Activated gamma-delta T cell (primary cell): ENCODE results near the gene ACTR3C.

Source experiments
- DNase-seq: peaks from one replicate; lab custom pipeline; 2025; lab: John Stamatoyannopoulos, UW

Gene ACTR3C

DNA sequence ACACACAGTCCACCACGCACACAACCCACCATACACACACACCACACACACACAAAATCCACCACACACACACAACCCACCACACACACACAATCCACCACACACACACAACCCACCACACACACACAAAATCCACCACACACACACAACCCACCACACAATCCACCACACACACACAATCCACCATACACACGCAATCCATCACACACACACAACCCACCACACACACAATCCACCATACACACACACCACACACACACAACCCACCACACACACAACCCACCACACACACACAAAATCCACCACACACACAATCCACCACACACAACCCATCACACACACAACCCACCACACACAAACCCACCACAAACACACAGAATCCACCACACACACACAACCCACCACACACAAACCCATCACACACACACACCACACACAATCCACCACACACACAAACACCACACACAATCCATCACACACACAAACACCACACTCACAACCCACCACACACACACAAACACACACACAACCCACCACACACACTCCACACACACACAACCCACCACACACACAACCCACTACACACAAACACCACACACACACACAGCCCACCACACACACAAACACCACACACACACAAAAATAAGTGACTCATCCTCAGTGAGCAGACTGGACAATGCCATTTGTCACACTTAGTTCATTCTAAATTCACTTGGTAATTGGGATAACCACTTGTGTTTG is 36.4 kb upstream of the ACTR3C start:
- DNase-seq = no peak

DNA sequence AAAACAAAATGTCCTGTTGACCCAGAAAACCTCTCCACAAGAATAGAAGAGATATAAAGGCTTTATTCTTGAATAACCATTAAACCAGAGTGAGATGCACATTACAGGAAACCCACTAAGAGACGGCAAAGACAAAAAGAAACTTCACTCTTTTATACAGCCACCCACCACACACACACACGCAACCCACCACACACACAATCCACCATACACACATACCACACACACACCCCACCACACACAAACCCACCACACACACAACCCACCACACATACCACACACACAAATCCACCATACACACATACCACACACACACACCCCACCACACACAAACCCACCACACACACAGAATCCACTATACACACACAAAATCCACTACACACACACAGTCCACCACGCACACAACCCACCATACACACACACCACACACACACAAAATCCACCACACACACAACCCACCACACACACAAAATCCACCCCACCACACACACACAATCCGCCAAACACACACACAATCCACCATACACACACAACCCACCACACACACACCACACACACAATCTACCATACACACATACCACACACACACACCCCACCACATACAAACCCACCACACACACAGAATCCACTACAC is 35.8 kb upstream of the ACTR3C start:
- DNase-seq = no peak

- no peak for DNase-seq
Measured at GRCh38 chr7:150358433-150358832, 35.1 kb upstream of the ACTR3C start.

GRCh38 chr7:150357771-150358427 is 34.6 kb upstream of the ACTR3C start:
- DNase-seq = no peak

DNA sequence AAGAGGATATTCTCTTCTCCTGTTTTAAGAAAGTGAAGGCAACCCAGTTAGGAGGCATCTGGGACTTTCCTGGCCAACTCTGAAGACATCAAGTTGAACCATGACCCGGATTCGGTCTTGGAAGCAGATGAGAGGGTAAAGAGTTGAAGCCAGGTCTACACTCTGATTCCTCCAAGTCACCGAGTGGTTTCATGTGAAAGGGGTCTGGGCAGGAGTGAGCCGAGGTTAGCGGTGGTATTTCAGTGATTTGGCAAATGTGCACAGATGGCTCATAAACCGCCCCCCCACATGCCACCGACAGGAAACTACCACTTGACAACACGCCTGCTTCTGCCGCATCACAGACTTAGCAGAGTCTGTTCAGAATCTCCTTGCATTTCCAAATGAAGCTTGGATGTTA is 33.9 kb upstream of the ACTR3C start:
- no peak for DNase-seq

DNA sequence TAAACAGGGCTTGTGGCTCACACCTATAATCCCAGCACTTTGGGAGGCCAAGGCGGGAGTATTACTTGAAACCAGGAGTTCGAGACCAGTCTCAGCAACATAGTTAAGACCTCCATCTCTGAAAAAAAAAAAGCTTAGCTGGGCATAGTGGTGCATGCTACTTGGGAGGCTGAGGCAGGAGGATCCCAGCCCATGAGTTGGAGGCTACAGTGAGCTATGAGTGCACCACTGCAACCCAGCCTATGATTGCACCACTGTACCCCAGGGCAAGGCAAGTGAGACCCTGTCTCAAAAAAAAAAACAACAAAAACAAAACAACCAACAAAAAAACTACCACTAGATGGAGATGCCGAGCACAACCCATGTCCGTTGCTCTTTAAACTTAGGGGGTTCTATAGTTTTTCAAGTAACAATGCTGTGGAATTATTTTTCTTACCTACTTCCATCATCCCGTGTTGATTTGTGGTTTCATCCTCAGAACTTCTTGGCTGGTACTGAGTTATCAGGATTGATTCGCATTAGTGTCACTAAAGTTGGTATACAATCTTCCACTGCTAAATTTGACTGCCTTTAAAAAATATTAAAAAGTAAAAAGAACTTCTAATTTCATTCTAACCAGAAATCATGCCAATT is 33.0 kb upstream of the ACTR3C start:
- no peak for DNase-seq

- no peak for DNase-seq
Measured at GRCh38 chr7:150355666-150356059, 32.3 kb upstream of the ACTR3C start.

GRCh38 chr7:150351587-150352194 is 28.3 kb upstream of the ACTR3C start:
- DNase-seq = no peak

- DNase-seq = no peak
Measured at GRCh38 chr7:150346922-150347321, 23.6 kb upstream of the ACTR3C start.

GRCh38 chr7:150345012-150345411 is 21.7 kb upstream of the ACTR3C start:
- no peak for DNase-seq

GRCh38 chr7:150344299-150344698 is 21.0 kb upstream of the ACTR3C start:
- DNase-seq = no peak

- DNase-seq = no peak
Measured at GRCh38 chr7:150343225-150343624, 19.9 kb upstream of the ACTR3C start.

- DNase-seq = no peak
Measured at GRCh38 chr7:150342121-150342408, 18.7 kb upstream of the ACTR3C start.

DNA sequence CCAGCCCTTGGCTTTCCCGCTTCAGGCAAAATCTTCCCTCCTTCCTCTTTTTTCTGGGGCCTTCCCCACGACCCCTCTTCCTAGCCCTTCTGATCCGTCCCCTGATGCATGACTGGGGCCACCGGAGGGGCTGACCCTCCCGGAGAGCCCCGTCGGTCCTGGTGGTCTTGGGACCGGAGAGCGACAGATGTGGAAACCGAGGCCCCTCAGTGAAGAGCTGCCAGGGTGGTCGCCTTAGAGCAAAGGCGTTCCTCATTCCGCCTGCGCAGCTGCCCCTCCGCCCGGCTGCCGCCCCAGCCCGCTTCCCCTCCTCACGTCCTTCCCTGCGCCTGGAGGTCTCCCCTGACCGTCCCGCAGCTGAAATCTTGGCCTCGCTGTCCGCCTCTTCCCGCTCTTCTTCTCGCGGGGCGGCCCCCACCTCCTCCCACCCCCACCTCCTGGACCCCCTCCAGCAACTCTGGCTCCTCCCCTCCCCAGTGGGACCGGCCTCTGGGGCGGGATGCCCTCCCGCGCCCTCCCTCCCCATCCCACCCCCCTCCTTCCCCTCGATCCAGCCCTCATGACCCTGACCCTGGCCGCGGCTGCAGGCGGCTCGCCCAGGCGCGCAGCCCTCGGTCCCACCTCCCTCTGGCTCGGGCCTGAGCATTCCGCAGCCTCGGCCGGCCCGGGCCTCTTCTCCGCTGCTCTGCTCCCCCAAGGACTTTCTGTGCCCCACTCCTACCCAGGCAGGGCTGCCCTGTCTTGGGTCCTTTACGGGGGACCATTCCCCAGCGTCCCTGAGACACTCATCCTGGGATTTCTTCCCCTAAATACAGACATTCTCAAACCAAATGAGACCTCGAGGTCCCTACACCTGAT is 18.1 kb upstream of the ACTR3C start, which contains the start of gene RARRES2:
Gene RARRES2, minus strand, starts transcription at position 367 of the 858 bp plus-strand sequence. CDS start 1,020 bp downstream, outside the sequence.
- no peak for DNase-seq

- DNase-seq = no peak
Measured at GRCh38 chr7:150340875-150341262, 17.5 kb upstream of the ACTR3C start.

DNA sequence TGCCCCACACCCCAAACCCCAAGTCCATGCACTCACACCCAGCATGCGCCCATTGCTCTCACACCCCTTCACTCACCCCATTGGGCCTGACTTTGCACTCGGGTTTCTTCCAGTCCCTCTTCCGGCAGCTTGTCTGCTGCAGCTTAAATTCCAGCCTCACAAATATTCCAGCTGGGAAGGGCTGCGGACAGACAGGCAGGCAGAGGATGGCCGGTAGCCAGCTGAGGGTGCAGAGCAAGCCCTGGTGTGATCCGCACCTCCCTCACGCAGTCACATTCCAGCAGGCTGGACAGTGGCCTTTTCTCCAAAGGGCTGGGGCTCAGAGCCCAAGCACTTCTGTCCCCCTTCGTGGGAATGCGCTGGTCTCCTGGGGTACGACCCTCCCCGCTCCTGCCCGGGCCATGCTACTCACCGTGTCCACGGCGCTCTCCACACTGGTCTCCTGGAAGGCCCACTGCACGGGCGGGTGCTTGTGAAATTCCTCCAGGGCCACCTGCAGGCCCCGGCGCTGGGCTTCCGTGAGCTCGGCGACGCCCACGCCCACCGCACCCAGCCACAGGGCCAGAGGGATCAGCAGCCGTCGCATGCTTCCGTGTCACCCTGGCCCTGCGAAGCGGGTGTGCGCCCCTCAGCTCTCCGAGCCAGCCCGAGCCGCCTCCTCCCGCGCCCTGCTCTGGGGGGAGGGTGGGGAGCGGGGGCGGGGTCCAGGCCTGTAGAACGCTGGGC is 16.8 kb upstream of the ACTR3C start:
- no peak for DNase-seq

GRCh38 chr7:150339409-150339809 is 16.1 kb upstream of the ACTR3C start:
- DNase-seq = no peak

DNA sequence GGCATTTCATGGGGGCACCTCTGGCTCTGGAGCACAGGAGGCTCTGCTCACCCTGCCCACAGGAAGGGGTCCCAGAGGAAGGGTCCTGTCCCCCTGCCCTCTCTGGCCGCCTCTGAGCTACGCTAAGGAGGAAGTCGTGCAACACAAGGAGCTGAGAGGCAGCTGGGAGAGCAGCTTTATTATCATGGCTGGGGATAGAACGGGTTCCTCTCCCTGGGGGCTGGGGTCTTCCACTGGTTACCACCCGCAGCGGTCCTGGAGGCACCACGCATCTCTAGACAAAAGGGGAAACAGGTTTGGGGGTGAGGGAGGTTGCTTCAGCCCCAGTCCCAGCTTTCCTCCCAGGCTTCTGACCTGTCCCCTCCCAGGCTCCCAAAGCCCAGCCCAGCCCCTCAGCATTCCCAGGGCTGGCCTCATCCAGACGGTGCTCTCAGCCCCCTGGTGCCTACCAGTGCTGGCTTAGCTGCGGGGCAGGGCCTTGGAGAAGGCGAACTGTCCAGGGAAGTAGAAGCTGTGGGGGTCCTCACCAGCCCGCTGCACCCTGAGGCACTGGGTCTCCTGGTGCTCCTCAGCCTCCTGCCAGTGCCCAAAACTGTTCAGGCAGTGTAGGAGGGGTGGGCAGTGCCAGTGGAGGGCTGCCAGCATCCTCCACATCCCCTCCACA is 15.0 kb upstream of the ACTR3C start:
- no peak for DNase-seq

DNA sequence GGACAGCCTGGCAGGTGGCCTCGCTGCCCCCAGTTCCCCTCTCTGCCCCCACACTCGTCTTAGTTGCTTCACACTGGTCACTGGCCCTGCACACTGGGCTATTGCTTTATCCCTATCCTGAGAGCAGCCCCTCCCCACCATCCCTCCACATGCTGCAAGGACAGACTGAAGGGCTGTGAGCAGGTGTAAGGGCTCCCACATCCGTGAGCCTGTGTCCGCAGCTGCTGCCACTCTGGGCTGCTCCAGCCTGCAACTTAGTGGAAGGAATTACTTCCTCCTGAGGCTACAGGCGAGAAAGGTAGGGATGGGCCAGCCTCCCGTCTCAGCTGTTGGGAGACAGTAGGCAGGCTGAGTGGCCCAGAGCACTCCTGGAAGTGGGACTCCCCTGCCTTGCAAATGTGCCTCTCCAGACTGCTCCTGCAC is 14.3 kb upstream of the ACTR3C start:
- DNase-seq = no peak

- no peak for DNase-seq
Measured at GRCh38 chr7:150337179-150337578, 13.8 kb upstream of the ACTR3C start.
